Gastrocnemius medialis (tissue), 4 donors: ENCODE measurements around the gene ABCC10.

Experiments used
- POLR2A ChIP-seq, 2 donors: fragments of 450-650 bp; IDR thresholded peaks; one replicate each; pipeline ENCODE4 v1.6.1; 2017; ENCODE audit warnings: antibody characterized with exemption in 2 of 2, mild to moderate bottlenecking in 2 of 2, moderate library complexity in 2 of 2
- TF ChIP-seq, protein P1 (sequence below), 5 experiments: fragments of 450-650 bp in 3 of 5; fragments of 200-600 bp in 2 of 5; sonication (generic) in 2 of 5; IDR thresholded peaks in 4 of 5; conservative IDR thresholded peaks in 1 of 5; 1 replicate in 4 of 5; 2 replicates in 1 of 5; pipeline ENCODE4 v1.5.1; 2016 to 2019; ENCODE audit warnings: antibody characterized with exemption in 5 of 5, mild to moderate bottlenecking in 3 of 5, moderate library complexity in 3 of 5

DNA sequence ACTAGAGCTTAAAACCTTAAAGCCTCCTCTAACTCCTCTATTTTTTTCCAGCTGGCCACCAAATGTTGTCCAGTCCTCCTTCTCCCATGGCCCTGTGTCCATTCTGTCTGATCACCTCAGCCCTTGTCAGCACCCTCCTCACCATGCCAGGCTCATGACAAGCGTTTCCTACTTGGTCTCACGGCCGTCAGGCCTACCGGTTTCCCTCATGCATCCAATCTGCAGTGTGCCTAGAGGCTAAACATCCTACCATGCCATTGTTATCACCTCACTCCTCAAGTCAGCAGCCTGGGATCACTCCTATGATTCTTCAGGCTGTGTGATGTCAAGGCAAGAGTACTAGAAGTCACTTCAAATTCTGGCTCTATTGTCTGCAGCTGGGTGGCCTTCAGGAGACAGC is 40.4 kb downstream of the ABCC10 start:
- TF ChIP-seq, protein P1, sequence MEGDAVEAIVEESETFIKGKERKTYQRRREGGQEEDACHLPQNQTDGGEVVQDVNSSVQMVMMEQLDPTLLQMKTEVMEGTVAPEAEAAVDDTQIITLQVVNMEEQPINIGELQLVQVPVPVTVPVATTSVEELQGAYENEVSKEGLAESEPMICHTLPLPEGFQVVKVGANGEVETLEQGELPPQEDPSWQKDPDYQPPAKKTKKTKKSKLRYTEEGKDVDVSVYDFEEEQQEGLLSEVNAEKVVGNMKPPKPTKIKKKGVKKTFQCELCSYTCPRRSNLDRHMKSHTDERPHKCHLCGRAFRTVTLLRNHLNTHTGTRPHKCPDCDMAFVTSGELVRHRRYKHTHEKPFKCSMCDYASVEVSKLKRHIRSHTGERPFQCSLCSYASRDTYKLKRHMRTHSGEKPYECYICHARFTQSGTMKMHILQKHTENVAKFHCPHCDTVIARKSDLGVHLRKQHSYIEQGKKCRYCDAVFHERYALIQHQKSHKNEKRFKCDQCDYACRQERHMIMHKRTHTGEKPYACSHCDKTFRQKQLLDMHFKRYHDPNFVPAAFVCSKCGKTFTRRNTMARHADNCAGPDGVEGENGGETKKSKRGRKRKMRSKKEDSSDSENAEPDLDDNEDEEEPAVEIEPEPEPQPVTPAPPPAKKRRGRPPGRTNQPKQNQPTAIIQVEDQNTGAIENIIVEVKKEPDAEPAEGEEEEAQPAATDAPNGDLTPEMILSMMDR (IDR thresholded peaks at IDR 0.05 in 4 of 5, conservative IDR thresholded peaks at IDR 0.05 in 1 of 5): no peak
- TF ChIP-seq POLR2A (IDR thresholded peaks at IDR 0.05): no peak
